Effector CD4-positive, alpha-beta T cell (primary cell): ENCODE results near the gene NCS1.

Source experiments
- DNase-seq: peaks from one replicate; pipeline ENCODE4 v3.0.0-alpha.2; 2020

Gene NCS1

GRCh38 chr9:130196643-130197042 is 24.4 kb downstream of the NCS1 start:
- DNase-seq: no peak

- no peak for DNase-seq
These were observed 25.2 kb downstream of the NCS1 start for GRCh38 chr9:130197386-130197785.

GRCh38 chr9:130197888-130198287 is 25.7 kb downstream of the NCS1 start:
- no peak for DNase-seq

GRCh38 chr9:130198501-130199179 is 26.4 kb downstream of the NCS1 start:
- no peak for DNase-seq

- no peak for DNase-seq
These were observed 27.4 kb downstream of the NCS1 start for GRCh38 chr9:130199605-130200004.

- no peak for DNase-seq
These were observed 28.0 kb downstream of the NCS1 start for GRCh38 chr9:130200038-130200849.

GRCh38 chr9:130201399-130201873 is 29.2 kb downstream of the NCS1 start:
- no peak for DNase-seq

GRCh38 chr9:130201974-130202373 is 29.8 kb downstream of the NCS1 start:
- DNase-seq: no peak

- no peak for DNase-seq
These were observed 32.1 kb downstream of the NCS1 start for GRCh38 chr9:130204341-130204740.

- no peak for DNase-seq
These were observed 32.8 kb downstream of the NCS1 start for GRCh38 chr9:130204959-130205358.

GRCh38 chr9:130205912-130206311 is 33.7 kb downstream of the NCS1 start:
- DNase-seq: no peak

GRCh38 chr9:130206579-130206978 is 34.4 kb downstream of the NCS1 start:
- DNase-seq: no peak

GRCh38 chr9:130207241-130207992 is 35.2 kb downstream of the NCS1 start:
- no peak for DNase-seq

- no peak for DNase-seq
These were observed 36.6 kb downstream of the NCS1 start for GRCh38 chr9:130208600-130209347.

- DNase-seq: no peak
These were observed 37.2 kb downstream of the NCS1 start for GRCh38 chr9:130209422-130209821.

- DNase-seq: no peak
These were observed 39.5 kb downstream of the NCS1 start for GRCh38 chr9:130211548-130212226.

GRCh38 chr9:130212543-130213297 is 40.5 kb downstream of the NCS1 start:
- no peak for DNase-seq

- DNase-seq: no peak
These were observed 41.9 kb downstream of the NCS1 start for GRCh38 chr9:130213911-130214761.

- DNase-seq: no peak
These were observed 42.7 kb downstream of the NCS1 start for GRCh38 chr9:130214776-130215340.
